ENCODE data around the gene MBOAT1. TPM values are rescaled to one million over a fixed set of nuclear protein-coding genes. Genes with fewer than 3 reads are reported as not detected.
A peak's percentile ranks its signal among the peaks of the same experiment; 100 is the strongest.

MBOAT1 gene
- total and polyA plus RNA-seq, 2 of the 13 experiments (the other 11 are each of a cell fraction or from before 2014, with no cell fraction given), result not detected

- TF ChIP-seq MLLT10 (CRISPR knock-in tag; IDR thresholded peaks at IDR 0.05), result no peak
- no peak for TF ChIP-seq CBFB (CRISPR knock-in tag; IDR thresholded peaks at IDR 0.05)
- no peak for TF ChIP-seq SNAI1 (CRISPR knock-in tag; IDR thresholded peaks at IDR 0.05; ENCODE audit: borderline replicate concordance)
- no peak for TF ChIP-seq FIP1L1 (IDR thresholded peaks at IDR 0.05; ENCODE audit: borderline replicate concordance, insufficient read depth, low read depth, low read length)
- no peak for TF ChIP-seq ETV6 (CRISPR knock-in tag; conservative IDR thresholded peaks at IDR 0.05)
- TF ChIP-seq DZIP1 (CRISPR knock-in tag; IDR thresholded peaks at IDR 0.05), result no peak
Measured at GRCh38 chr6:20146291-20146690, 66.0 kb downstream of the MBOAT1 start (continued).

- 50% methylated on average over 4 of the region's 4 CpGs for WGBS (ENCODE audit: low lambda C conversion rate)
- H3K36me3 ChIP-seq (replicated peaks in 1 of 2; ENCODE audit: control insufficient read depth in 1 of 2, insufficient read depth in 2 of 2, low read length in 2 of 2), result no peaks in the 10 kb centered on the region; a peak in 1 of 5 replicates
- no peak overlapping the region for H3K9ac ChIP-seq (ENCODE audit: insufficient read depth, low read depth, low read length)
- H3K4me1 ChIP-seq (ENCODE audit: insufficient read depth, low read length), result no peaks in the 10 kb centered on the region
- BruUV-seq (replicated peaks), result no TSS peak
- intact Hi-C loops (cut with micrococcal nuclease; ENCODE audit: unreplicated experiment) (no loop called here), in situ Hi-C loops (cut with HindIII; ENCODE audit: extremely low pct_ligation_motif_present, low pct_unique_long_range_greater_than_20kb) (no loop called here)
- H3K27me3 ChIP-seq (ENCODE audit: control insufficient read depth in 1 of 2, insufficient read depth in 2 of 2, low read length in 2 of 2), result no peaks in the 10 kb centered on the region
- H3K4me3 ChIP-seq (replicated peaks in 1 of 3; ENCODE audit: insufficient read depth in 1 of 3, low read depth in 2 of 3, low read length in 3 of 3), result no peak overlapping the region
- H4K20me1 ChIP-seq (ENCODE audit: insufficient read depth, low read length), result no peaks in the 10 kb centered on the region
- POLR2A ChIA-PET, result no interaction called here
- CTCF ChIA-PET (ENCODE audit: low intra/inter-chr PET ratio, low total read pairs), result no interaction called here
- TF ChIP-seq ZNF292 (CRISPR knock-in tag; IDR thresholded peaks at IDR 0.05; ENCODE audit: borderline replicate concordance, low read depth) (no peak), CEBPB (IDR thresholded peaks at IDR 0.05; ENCODE audit: borderline replicate concordance, low read depth, low read length) (0 out of 2 replicates have a peak, but pooled peaks have one; percentile 14)
- no peaks in the 10 kb centered on the region for H3K9me3 ChIP-seq (ENCODE audit: low read length)
- H3K79me2 ChIP-seq (ENCODE audit: insufficient read depth, low read length), result no peaks in the 10 kb centered on the region
- H3K27ac ChIP-seq (ENCODE audit: extremely low read length, insufficient read depth, low read length), result no peak overlapping the region
- FAIRE-seq (no peak), ATAC-seq (no peak), DNase-seq (ENCODE audit: low spot score) (no peak)
- H2AFZ ChIP-seq (ENCODE audit: low read length), result no peak overlapping the region
- H3K4me2 ChIP-seq (ENCODE audit: low read depth, low read length), result no peak overlapping the region
Measured at GRCh38 chr6:20142866-20143265, 69.4 kb downstream of the MBOAT1 start.

All from HepG2 (cell line).